Tibial artery (tissue), 4 donors: ENCODE results near the gene IQCH.
"Not testable (repeated sequence)": the region's sequence is repeated elsewhere in the genome, so short reads cannot be mapped to it uniquely, and the experiment has no call there.

ENCODE experiments used
- DNase-seq, 2 donors: peaks; one replicate each; pipeline ENCODE4 v3.0.0-alpha.2; 2019
- H3K27ac ChIP-seq, 2 donors: fragments of 200-600 bp; sonication (generic) in 1 of 2; 1 replicate in 1 of 2; 2 replicates in 1 of 2; pipeline ENCODE4 v1.5.1; 2018 to 2019; ENCODE audit warnings: mild to moderate bottlenecking in 1 of 2
- H3K27me3 ChIP-seq, 2 donors: fragments of 200-600 bp; sonication (generic) in 1 of 2; one replicate each; pipeline versions ENCODE4 v1.5.1 to v1.6.0; 2016 to 2019
- H3K36me3 ChIP-seq, 3 donors: fragments of 200-600 bp; sonication (generic) in 2 of 3; one replicate each; pipeline ENCODE4 v1.5.1; 2016 to 2019; ENCODE audit warnings: mild to moderate bottlenecking in 2 of 3
- H3K4me1 ChIP-seq, 4 donors: fragments of 200-600 bp; sonication (generic) in 2 of 4; 1 replicate in 3 of 4; 2 replicates in 1 of 4; pipeline ENCODE4 v1.5.1; 2016 to 2019
- H3K4me3 ChIP-seq, 2 donors: fragments of 200-600 bp; sonication (generic) in 1 of 2; 1 replicate in 1 of 2; 2 replicates in 1 of 2; pipeline ENCODE4 v1.5.1; 2018 to 2019; ENCODE audit warnings: mild to moderate bottlenecking in 2 of 2
- H3K9me3 ChIP-seq, 3 donors: fragments of 200-600 bp; sonication (generic) in 1 of 3; one replicate each; pipeline ENCODE4 v1.5.1; 2016 to 2019
- CTCF ChIP-seq, 2 experiments: fragments of 200-600 bp in 1 of 2; fragments of 450-650 bp in 1 of 2; IDR thresholded peaks; one replicate each; pipeline ENCODE4 v1.5.1; 2017 to 2019; ENCODE audit warnings: antibody characterized with exemption in 2 of 2, mild to moderate bottlenecking in 1 of 2, moderate library complexity in 1 of 2
- intact Hi-C: fragments of 100-400 bp; cut with DNase I; formaldehyde crosslinking; loops from one replicate; pipeline ENCODE4 v1.15.0; 2023; ENCODE audit warnings: low total_unique reads

The IQCH gene

GRCh38 chr15:67240235-67241131 is 14.1 kb upstream of the IQCH start:
- Histone ChIP-seq H3K4me1 (peaks cover 0 to 7% (median 0%) of the 10 kb centered on the region in 4 donors), H3K4me3 (no peak overlapping the region), H3K36me3 (peaks cover 0 to under 1% (median 0%) of the 10 kb centered on the region in 3 donors), H3K9me3 (no peaks in the 10 kb centered on the region), H3K27me3 (no peaks in the 10 kb centered on the region), H3K27ac (no peak overlapping the region)
- DNase-seq, result no peak
- intact Hi-C loops, result no loop called here
- TF ChIP-seq CTCF (IDR thresholded peaks at IDR 0.05), result no peak

GRCh38 chr15:67241132-67241855 is 13.3 kb upstream of the IQCH start:
- no peaks in the 10 kb centered on the region for H3K27me3 ChIP-seq
- no peak for DNase-seq
- intact Hi-C loops, result no loop called here
- H3K9me3 ChIP-seq, result no peaks in the 10 kb centered on the region
- no peak overlapping the region for H3K4me3 ChIP-seq
- peaks cover 0 to 4% (median under 1%) of the 10 kb centered on the region in 3 donors for H3K36me3 ChIP-seq
- TF ChIP-seq CTCF (IDR thresholded peaks at IDR 0.05), result no peak
- H3K27ac ChIP-seq, result no peak overlapping the region
- peaks cover 0 to 7% (median 0%) of the 10 kb centered on the region in 4 donors for H3K4me1 ChIP-seq

DNA sequence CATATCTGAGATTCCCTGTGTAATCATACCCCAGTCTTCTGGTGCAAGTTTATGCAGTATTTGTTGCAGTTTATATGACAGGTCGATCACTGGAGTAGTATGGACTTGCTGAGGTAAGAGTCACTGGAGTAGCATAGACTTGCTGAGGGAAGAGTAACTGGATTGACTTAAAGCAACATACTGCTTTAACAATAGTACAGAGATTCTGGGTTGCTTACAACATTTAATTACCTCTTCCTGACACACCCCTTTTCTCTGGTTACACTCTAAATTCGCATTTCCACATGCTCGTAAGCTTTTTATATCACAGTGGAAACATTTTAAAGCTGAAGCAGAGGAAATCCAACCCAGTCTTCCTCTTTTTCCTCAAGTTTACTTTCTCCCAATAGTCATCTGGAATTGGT is 11.9 kb upstream of the IQCH start:
- Histone ChIP-seq H3K4me1 (peaks cover 0 to 7% (median 0%) of the 10 kb centered on the region in 4 donors), H3K27me3 (no peaks in the 10 kb centered on the region), H3K27ac (no peak overlapping the region), H3K9me3 (no peaks in the 10 kb centered on the region), H3K4me3 (no peak overlapping the region), H3K36me3 (peaks cover 7 to 9% (median 8%) of the 10 kb centered on the region in 3 donors)
- intact Hi-C loops, result no loop called here
- no peak for DNase-seq
- no peak for TF ChIP-seq CTCF (IDR thresholded peaks at IDR 0.05)

DNA sequence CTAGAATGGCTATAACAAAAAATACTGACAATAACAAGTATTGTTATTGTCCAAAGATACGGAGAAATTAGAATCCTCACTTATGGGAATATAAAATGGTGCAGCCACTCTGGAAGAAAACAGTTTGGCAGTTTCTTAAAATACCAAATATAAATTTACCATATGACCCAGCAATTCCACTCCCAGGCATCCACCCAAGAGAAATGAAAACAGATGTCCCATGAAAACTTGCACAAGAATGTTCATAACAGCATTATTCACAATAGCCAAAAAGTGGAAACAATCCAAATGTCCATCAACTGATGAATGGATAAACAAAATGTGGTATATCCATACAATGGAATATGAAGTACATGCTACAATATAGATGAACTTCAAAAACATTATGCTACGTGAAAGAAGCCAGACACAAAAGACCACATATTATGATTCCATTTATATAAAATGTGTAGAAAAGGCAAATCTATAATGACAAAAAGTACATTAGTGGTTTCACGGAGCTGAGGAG is 9.6 kb upstream of the IQCH start:
- no peaks in the 10 kb centered on the region for H3K9me3 ChIP-seq
- intact Hi-C loops, result no loop called here
- DNase-seq, result no peak
- TF ChIP-seq CTCF (IDR thresholded peaks at IDR 0.05), result no peak
- peaks cover 7 to 9% (median 8%) of the 10 kb centered on the region in 3 donors for H3K36me3 ChIP-seq
- no peak overlapping the region for H3K27ac ChIP-seq
- H3K4me3 ChIP-seq, result no peak overlapping the region
- no peaks in the 10 kb centered on the region for H3K27me3 ChIP-seq
- peaks cover 0 to 6% (median 0%) of the 10 kb centered on the region in 4 donors for H3K4me1 ChIP-seq

DNA sequence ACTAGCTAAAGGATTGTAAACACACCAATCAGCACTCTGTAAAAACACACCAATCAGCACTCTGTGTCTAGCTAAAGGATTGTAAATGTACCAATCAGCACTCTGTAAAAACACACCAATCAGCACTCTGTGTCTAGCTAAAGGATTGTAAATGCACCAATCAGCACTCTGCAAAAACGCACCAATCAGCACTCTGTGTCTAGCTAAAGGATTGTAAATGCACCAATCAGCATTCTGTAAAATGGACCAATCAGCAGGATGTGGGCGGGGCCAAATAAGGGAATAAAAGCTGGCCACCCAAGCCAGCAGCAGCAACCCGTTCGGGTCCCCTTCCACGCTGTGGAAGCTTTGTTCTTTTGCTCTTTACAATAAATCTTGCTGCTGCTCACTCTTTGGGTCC is 8.0 kb upstream of the IQCH start:
- DNase-seq, intact Hi-C loops: not testable (repeated sequence)

More for the DNA sequence above, 8.0 kb upstream of the IQCH start:
- not testable (repeated sequence) for H3K9me3 ChIP-seq, H3K4me3 ChIP-seq, H3K27me3 ChIP-seq, H3K27ac ChIP-seq, H3K4me1 ChIP-seq, H3K36me3 ChIP-seq
